Transverse colon (tissue), 4 donors: ENCODE measurements around the gene DCAF4L1. TPM values are rescaled to one million over a fixed set of nuclear protein-coding genes. Genes with fewer than 3 reads are reported as not detected.

Experiments
- DNase-seq: peaks from one replicate; pipeline ENCODE4 v3.0.0-alpha.2; 2019
- H3K27ac ChIP-seq, 4 donors: fragments of 200-600 bp; sonication (generic); 2 replicates each; pipeline ENCODE4 v1.5.1; 2016 to 2018; ENCODE audit warnings: inconsistent platforms in 4 of 4
- H3K27me3 ChIP-seq: fragments of 200-600 bp; sonication (generic); 2 replicates; pipeline ENCODE4 v1.5.1; 2017; ENCODE audit warnings: inconsistent platforms
- H3K36me3 ChIP-seq, 4 donors: fragments of 200-600 bp; sonication (generic); 2 replicates each; pipeline ENCODE4 v1.5.1; 2017 to 2019; ENCODE audit warnings: inconsistent platforms in 4 of 4
- H3K4me1 ChIP-seq, 4 donors: fragments of 200-600 bp; sonication (generic); 2 replicates each; pipeline ENCODE4 v1.5.1; 2017 to 2020; ENCODE audit warnings: inconsistent platforms in 4 of 4
- H3K4me3 ChIP-seq, 4 donors: fragments of 200-600 bp; sonication (generic); 1 replicate in 1 of 4; 2 replicates in 3 of 4; pipeline versions ENCODE4 v1.5.1 to v1.6.1; 2017 to 2019; ENCODE audit warnings: inconsistent platforms in 4 of 4
- H3K9me3 ChIP-seq, 2 donors: fragments of 200-600 bp; sonication (generic); 2 replicates each; pipeline ENCODE4 v1.5.1; 2017 to 2019; ENCODE audit warnings: inconsistent platforms in 2 of 2
- EP300 ChIP-seq: sonication (generic); formaldehyde crosslinking; IDR thresholded peaks from one replicate; pipeline ENCODE4 v1.6.1; 2017; ENCODE audit warnings: antibody characterized with exemption, low read depth
- POLR2A ChIP-seq: fragments of 450-650 bp; IDR thresholded peaks from one replicate; pipeline ENCODE4 v1.6.1; 2016; ENCODE audit warnings: antibody characterized with exemption, mild to moderate bottlenecking, moderate library complexity
- POLR2AphosphoS5 ChIP-seq, 3 donors: sonication (generic); formaldehyde crosslinking; IDR thresholded peaks; one replicate each; pipeline ENCODE4 v1.6.1; 2016; ENCODE audit warnings: antibody characterized with exemption in 3 of 3
- WGBS, 2 donors: methylation state at CpG; one replicate each; pipeline ENCODE4 v1.1.5; 2018; ENCODE audit warnings: low coverage in 1 of 2; 5-methylcytosine and 5-hydroxymethylcytosine counted together
- in situ Hi-C, 4 donors: fragments of 200-750 bp; cut with MboI; loops; one replicate each; pipeline versions ENCODE4 v1.15.0 to v1.15.1; 2017; ENCODE audit warnings: low sequenced_read_pairs in 3 of 4, low pct_ligation_motif_present in 1 of 4, low pct_unique_long_range_greater_than_20kb in 1 of 4
- intact Hi-C: fragments of 100-400 bp; cut with DNase I; formaldehyde crosslinking; loops from one replicate; pipeline ENCODE4 v1.15.1; 2023; ENCODE audit warnings: low total_unique reads
- total RNA-seq, 4 donors: library from RNA; depleted of rRNA; stranded (reverse); fragments of >200 nt; gene quantifications; one replicate each; pipeline ENCODE4 v1.1.0, GENCODE V29; 2016
- TF ChIP-seq, protein P1 (sequence below), 5 experiments: fragments of 200-600 bp in 3 of 5; fragments of 450-650 bp in 2 of 5; sonication (generic) in 3 of 5; IDR thresholded peaks; 1 replicate in 2 of 5; 2 replicates in 3 of 5; pipeline ENCODE4 v1.5.1; 2016 to 2017; ENCODE audit warnings: antibody characterized with exemption in 5 of 5, inconsistent platforms in 3 of 5, mild to moderate bottlenecking in 2 of 5, moderate library complexity in 1 of 5

DCAF4L1 gene
- total RNA-seq, 4 donors from 2014 or later: 0.14 to 0.32 TPM; not detected in 2

DNA sequence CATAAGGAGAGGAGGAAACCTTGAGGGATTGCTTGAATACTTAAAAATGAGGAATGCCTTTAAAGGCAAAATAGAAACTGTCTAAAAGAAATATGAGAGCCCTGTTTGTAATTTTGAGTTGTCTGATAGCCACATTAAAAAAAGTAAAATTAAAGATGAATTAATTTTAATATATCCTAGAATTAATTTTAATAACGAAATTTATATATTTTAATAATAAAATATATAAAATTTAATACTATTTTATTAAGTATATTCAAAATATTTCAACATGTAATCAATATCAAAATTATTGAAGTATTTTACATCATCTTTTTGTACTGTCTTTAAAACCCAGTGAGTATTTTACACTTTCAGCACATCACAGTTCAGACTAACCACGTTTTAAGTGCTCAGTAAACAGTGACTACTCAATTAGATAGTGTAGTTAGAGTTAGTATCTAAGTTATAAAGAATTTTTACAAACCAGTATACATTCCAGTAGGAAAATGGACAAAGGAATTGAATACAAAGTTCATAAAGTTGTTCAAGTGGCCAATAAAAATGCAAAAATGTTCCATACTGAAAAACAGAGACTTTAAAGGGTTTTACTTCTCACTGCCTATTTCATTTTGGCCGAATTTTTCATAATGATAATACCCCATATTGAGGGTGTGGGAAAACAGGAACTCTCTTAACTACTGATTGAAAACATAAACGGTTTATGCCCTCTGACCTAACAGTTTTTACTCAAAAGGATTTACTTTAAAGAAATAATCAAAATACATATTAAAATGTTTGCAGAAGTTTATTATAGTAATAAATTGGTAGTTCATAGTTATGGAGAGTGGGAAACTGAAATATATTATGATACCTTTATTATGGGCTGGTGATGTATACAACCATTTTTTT lies 11.7 kb downstream of the DCAF4L1 start:
- 63 to 66% methylated on average over 4 of the region's 4 CpGs for WGBS, 2 donors
- Histone ChIP-seq H3K27ac (no peak overlapping the region), H3K9me3 (no peaks in the 10 kb centered on the region), H3K4me1 (peaks cover 10 to 32% (median 20%) of the 10 kb centered on the region in 4 donors), H3K27me3 (no peaks in the 10 kb centered on the region), H3K36me3 (no peaks in the 10 kb centered on the region), H3K4me3 (no peak overlapping the region)
- DNase-seq: no peak
- intact Hi-C loops: no loop called here
- TF ChIP-seq, protein P1, sequence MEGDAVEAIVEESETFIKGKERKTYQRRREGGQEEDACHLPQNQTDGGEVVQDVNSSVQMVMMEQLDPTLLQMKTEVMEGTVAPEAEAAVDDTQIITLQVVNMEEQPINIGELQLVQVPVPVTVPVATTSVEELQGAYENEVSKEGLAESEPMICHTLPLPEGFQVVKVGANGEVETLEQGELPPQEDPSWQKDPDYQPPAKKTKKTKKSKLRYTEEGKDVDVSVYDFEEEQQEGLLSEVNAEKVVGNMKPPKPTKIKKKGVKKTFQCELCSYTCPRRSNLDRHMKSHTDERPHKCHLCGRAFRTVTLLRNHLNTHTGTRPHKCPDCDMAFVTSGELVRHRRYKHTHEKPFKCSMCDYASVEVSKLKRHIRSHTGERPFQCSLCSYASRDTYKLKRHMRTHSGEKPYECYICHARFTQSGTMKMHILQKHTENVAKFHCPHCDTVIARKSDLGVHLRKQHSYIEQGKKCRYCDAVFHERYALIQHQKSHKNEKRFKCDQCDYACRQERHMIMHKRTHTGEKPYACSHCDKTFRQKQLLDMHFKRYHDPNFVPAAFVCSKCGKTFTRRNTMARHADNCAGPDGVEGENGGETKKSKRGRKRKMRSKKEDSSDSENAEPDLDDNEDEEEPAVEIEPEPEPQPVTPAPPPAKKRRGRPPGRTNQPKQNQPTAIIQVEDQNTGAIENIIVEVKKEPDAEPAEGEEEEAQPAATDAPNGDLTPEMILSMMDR (IDR thresholded peaks at IDR 0.05): no peak
- no peak for TF ChIP-seq EP300
- TF ChIP-seq POLR2AphosphoS5 (IDR thresholded peaks at IDR 0.05): no peak
- TF ChIP-seq POLR2A: no peak
- in situ Hi-C loops: no loop called here

DNA sequence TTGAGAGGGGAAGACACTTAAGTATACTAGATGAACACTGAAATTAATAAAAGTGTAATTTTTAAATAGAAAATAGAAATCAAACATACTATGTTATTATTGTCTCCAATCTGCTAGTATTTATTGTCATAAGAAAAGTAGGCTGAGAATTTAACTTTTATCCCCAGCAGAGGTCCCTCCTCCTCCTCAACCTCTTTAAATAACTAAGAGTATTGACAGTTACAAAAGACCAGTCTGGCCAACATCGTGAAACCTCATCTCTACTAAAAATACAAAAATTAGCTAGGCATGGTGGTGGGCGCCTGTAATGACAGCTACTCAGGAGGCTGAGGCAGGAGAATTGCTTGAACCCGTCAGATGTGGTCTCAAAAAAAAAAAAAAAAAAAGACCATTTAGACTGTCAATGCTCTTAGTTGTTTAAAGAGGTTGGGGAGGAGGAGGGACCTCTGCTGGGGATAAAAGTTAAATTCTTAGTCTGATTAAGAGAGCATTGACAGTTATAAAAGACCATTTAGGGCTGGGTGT lies 13.0 kb downstream of the DCAF4L1 start:
- intact Hi-C loops: no loop called here
- Histone ChIP-seq H3K4me3 (no peak overlapping the region), H3K36me3 (no peaks in the 10 kb centered on the region), H3K9me3 (no peaks in the 10 kb centered on the region), H3K4me1 (peaks cover 10 to 29% (median 18%) of the 10 kb centered on the region in 4 donors), H3K27ac (no peak overlapping the region), H3K27me3 (no peaks in the 10 kb centered on the region)
- DNase-seq: no peak
- WGBS, 2 donors: 97% methylated on average over 3 of the region's 3 CpGs
- TF ChIP-seq POLR2A (no peak), POLR2AphosphoS5 (IDR thresholded peaks at IDR 0.05) (no peak), EP300 (no peak)
- TF ChIP-seq, protein P1 (IDR thresholded peaks at IDR 0.05): no peak
- in situ Hi-C loops: no loop called here

DNA sequence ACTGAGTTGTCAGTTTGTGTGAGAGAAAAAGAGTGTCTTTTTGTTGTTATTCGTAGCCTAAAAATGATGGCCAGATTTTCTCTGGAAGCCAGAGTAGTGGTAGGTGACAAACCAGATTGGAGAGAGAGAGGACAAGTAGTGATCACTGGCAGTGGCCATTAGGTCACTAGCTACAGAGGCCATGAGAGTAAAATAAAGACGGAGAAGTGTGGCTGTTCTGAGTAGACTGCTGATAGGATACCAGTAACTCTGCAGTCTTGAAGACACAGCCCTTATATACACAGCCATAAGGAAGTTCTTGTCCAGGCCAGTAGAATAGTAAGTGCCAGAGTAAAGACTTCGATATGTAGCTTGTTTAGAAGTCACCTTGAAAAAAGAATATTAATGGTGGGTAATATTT lies 16.5 kb downstream of the DCAF4L1 start:
- DNase-seq: no peak
- no peak overlapping the region for H3K4me3 ChIP-seq
- intact Hi-C loops (no loop called here), in situ Hi-C loops (no loop called here)
- no peaks in the 10 kb centered on the region for H3K9me3 ChIP-seq
- WGBS, 2 donors: 83 to 86% methylated on average over 3 of the region's 3 CpGs
- peaks cover 0 to 6% (median 0%) of the 10 kb centered on the region in 4 donors for H3K4me1 ChIP-seq
- no peak overlapping the region for H3K27ac ChIP-seq
- H3K36me3 ChIP-seq: peaks cover 0 to 12% (median 4%) of the 10 kb centered on the region in 4 donors
- no peak for TF ChIP-seq POLR2A
- TF ChIP-seq, protein P1 (IDR thresholded peaks at IDR 0.05): no peak
- H3K27me3 ChIP-seq: no peaks in the 10 kb centered on the region

DNA sequence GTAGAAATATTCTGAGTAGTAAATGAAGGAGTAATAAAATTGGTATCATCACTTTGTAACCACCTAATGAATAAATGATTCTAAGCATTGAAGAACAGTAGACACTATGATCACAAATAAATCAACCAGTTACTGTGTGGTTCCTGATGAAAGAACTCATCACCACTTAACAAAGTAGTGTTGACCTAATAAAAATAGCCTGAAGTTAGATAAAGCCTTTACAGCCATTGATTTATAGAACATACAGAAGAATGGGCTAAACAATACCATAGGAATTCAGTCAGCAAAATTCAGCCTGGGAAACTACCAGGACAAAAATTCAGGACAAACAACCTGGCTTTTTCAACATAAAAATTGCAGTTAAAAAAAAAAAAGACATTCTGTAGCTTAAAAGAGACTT lies 17.8 kb downstream of the DCAF4L1 start:
- H3K27ac ChIP-seq: no peak overlapping the region
- intact Hi-C loops: no loop called here
- TF ChIP-seq, protein P1 (IDR thresholded peaks at IDR 0.05): no peak
- no peak for TF ChIP-seq POLR2A
- no peak for TF ChIP-seq POLR2AphosphoS5 (IDR thresholded peaks at IDR 0.05)
- TF ChIP-seq EP300: no peak

More for the DNA sequence above, 17.8 kb downstream of the DCAF4L1 start:
- in situ Hi-C loops: no loop called here
- DNase-seq: no peak
- no peaks in the 10 kb centered on the region for H3K27me3 ChIP-seq
- H3K4me1 ChIP-seq: no peaks in the 10 kb centered on the region
- H3K36me3 ChIP-seq: peaks cover 0 to 17% (median 4%) of the 10 kb centered on the region in 4 donors
- H3K9me3 ChIP-seq: no peaks in the 10 kb centered on the region
- no peak overlapping the region for H3K4me3 ChIP-seq
